Renal cortex interstitium (tissue), 11 donors: Measurements from ENCODE around the gene ITGB3BP. TPM values are rescaled to one million over a fixed set of nuclear protein-coding genes. Genes with fewer than 3 reads are reported as not detected.

Source experiments
- DNase-seq, 11 donors: peaks; one replicate each; pipeline ENCODE4 v3.0.0-alpha.2; 2013; ENCODE audit warnings: low read depth in 9 of 11, low spot score in 4 of 11; ENCODE audit errors: extremely low read depth in 1 of 11
- polyA plus RNA-seq, 3 donors: library from polyadenylated mRNA; unstranded; fragments of 120-200 nt; gene quantifications; one replicate each; pipeline ENCODE4 v1.2.1, GENCODE V29; 2013; ENCODE audit not compliant: insufficient read length in 3 of 3

The ITGB3BP gene
- polyA plus RNA-seq, 3 donors, result 55.7 to 76.5 (median 57.3) TPM

- DNase-seq, result no peak
Measured at GRCh38 chr1:63401945-63402344, 121.1 kb downstream of the ITGB3BP start.

Other genes with a start within 250 kb of the ITGB3BP start
- gene FOXD3, start 200.7 kb downstream of the ITGB3BP start, polyA plus RNA-seq, result under 1 TPM in 2 of 3 donors, not detected in 1; 0.18 to 0.22 TPM
- 10 to 100 TPM; 21.3 to 25.3 (median 24.5) TPM for gene ALG6, start 155.6 kb downstream of the ITGB3BP start, polyA plus RNA-seq
- 10 to 100 TPM; 18.1 to 25.8 (median 23.8) TPM for gene EFCAB7, start 300 bp upstream of the ITGB3BP start, polyA plus RNA-seq
- 10 to 100 TPM; 30.4 to 33.3 (median 32.4) TPM for gene PGM1, start 70.2 kb upstream of the ITGB3BP start, polyA plus RNA-seq